GM23338 (cell line): ENCODE measurements around the gene APC. TPM values are rescaled to one million over a fixed set of nuclear protein-coding genes. Genes with fewer than 3 reads are reported as not detected.

Experiments
- CREB1 ChIP-seq: fragments of 250-450 bp; sonication (Bioruptor Pico); IDR thresholded peaks from 2 replicates; pipeline ENCODE4 v1.5.0; 2020; ENCODE audit warnings: low read depth, mild to moderate bottlenecking, moderate library complexity
- EZH2 ChIP-seq: fragments of 200-600 bp; sonication (generic); IDR thresholded peaks from one replicate; pipeline ENCODE4 v1.8.0; 2017; ENCODE audit warnings: antibody characterized with exemption, mild to moderate bottlenecking, low read depth; ENCODE audit not compliant: unreplicated experiment
- EZH2phosphoT487 ChIP-seq: fragments of 200-600 bp; sonication (generic); IDR thresholded peaks from one replicate; pipeline ENCODE4 v1.8.1; 2018; ENCODE audit warnings: antibody characterized with exemption; ENCODE audit not compliant: unreplicated experiment
- STAT1 ChIP-seq: IDR thresholded peaks from one replicate; pipeline ENCODE4 v1.6.1; 2016; ENCODE audit warnings: antibody characterized with exemption; ENCODE audit not compliant: unreplicated experiment
- ZNF114 ChIP-seq: fragments of 250-450 bp; sonication (Bioruptor Pico); IDR thresholded peaks from 2 replicates; pipeline ENCODE4 v1.5.0; 2020; ENCODE audit warnings: mild to moderate bottlenecking, moderate library complexity
- ZNF331 ChIP-seq: fragments of 250-450 bp; sonication (Bioruptor Pico); IDR thresholded peaks from 2 replicates; pipeline ENCODE4 v1.5.0; 2020; ENCODE audit warnings: low read depth, mild to moderate bottlenecking, moderate library complexity
- polyA plus RNA-seq: library from polyadenylated mRNA; unstranded; fragments of >200 nt; fragmentation: Nextera tagmentation; extraction: Ambion mirVana; gene quantifications from 2 replicates; pipeline ENCODE4 v1.2.1, GENCODE V29; 2016
- total RNA-seq: library from RNA; depleted of rRNA; stranded (reverse); fragments of >200 nt; shearing (Covaris generic); gene quantifications from 2 replicates; pipeline ENCODE4 v1.2.3, GENCODE V29; 2014
- TF ChIP-seq, protein P1 (sequence below): fragments of 250-450 bp; sonication (Bioruptor Pico); IDR thresholded peaks from 2 replicates; pipeline ENCODE4 v1.5.0; 2020; ENCODE audit warnings: mild to moderate bottlenecking, moderate library complexity
- TF ChIP-seq, protein P2 (sequence below): IDR thresholded peaks from one replicate; pipeline ENCODE4 v1.6.1; 2018; ENCODE audit warnings: antibody characterized with exemption; ENCODE audit not compliant: unreplicated experiment

APC gene
- total and polyA plus RNA-seq, 2 experiments from 2014 or later: 42.4 to 62.9 TPM

DNA sequence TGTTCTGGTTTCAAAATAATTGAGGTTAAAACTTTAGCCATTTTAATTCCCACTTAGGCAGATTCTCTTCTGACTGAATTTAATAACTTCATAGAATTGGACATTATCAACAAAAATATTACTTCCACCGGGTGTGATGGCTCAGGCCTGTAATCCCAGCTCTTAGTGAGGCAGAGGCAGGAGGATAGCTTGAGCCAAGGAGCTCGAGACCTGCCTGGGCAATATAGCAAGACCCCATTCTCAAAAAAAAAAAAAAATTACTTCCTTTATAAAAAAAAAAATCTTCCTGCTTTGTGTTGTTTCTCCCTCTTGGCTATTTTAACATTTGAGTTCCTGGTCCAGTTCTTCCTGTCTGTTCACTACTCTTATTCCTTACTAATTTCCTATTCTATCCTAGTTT lies 18.0 kb downstream of the APC start (continued):
- TF ChIP-seq, protein P1, sequence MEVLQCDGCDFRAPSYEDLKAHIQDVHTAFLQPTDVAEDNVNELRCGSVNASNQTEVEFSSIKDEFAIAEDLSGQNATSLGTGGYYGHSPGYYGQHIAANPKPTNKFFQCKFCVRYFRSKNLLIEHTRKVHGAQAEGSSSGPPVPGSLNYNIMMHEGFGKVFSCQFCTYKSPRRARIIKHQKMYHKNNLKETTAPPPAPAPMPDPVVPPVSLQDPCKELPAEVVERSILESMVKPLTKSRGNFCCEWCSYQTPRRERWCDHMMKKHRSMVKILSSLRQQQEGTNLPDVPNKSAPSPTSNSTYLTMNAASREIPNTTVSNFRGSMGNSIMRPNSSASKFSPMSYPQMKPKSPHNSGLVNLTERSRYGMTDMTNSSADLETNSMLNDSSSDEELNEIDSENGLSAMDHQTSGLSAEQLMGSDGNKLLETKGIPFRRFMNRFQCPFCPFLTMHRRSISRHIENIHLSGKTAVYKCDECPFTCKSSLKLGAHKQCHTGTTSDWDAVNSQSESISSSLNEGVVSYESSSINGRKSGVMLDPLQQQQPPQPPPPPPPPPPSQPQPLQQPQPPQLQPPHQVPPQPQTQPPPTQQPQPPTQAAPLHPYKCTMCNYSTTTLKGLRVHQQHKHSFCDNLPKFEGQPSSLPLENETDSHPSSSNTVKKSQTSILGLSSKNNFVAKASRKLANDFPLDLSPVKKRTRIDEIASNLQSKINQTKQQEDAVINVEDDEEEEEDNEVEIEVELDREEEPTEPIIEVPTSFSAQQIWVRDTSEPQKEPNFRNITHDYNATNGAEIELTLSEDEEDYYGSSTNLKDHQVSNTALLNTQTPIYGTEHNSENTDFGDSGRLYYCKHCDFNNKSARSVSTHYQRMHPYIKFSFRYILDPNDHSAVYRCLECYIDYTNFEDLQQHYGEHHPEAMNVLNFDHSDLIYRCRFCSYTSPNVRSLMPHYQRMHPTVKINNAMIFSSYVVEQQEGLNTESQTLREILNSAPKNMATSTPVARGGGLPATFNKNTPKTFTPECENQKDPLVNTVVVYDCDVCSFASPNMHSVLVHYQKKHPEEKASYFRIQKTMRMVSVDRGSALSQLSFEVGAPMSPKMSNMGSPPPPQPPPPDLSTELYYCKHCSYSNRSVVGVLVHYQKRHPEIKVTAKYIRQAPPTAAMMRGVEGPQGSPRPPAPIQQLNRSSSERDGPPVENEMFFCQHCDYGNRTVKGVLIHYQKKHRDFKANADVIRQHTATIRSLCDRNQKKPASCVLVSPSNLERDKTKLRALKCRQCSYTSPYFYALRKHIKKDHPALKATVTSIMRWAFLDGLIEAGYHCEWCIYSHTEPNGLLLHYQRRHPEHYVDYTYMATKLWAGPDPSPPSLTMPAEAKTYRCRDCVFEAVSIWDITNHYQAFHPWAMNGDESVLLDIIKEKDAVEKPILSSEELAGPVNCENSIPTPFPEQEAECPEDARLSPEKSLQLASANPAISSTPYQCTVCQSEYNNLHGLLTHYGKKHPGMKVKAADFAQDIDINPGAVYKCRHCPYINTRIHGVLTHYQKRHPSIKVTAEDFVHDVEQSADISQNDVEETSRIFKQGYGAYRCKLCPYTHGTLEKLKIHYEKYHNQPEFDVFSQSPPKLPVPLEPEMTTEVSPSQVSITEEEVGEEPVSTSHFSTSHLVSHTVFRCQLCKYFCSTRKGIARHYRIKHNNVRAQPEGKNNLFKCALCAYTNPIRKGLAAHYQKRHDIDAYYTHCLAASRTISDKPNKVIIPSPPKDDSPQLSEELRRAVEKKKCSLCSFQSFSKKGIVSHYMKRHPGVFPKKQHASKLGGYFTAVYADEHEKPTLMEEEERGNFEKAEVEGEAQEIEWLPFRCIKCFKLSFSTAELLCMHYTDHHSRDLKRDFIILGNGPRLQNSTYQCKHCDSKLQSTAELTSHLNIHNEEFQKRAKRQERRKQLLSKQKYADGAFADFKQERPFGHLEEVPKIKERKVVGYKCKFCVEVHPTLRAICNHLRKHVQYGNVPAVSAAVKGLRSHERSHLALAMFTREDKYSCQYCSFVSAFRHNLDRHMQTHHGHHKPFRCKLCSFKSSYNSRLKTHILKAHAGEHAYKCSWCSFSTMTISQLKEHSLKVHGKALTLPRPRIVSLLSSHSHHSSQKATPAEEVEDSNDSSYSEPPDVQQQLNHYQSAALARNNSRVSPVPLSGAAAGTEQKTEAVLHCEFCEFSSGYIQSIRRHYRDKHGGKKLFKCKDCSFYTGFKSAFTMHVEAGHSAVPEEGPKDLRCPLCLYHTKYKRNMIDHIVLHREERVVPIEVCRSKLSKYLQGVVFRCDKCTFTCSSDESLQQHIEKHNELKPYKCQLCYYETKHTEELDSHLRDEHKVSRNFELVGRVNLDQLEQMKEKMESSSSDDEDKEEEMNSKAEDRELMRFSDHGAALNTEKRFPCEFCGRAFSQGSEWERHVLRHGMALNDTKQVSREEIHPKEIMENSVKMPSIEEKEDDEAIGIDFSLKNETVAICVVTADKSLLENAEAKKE (CRISPR knock-in tag): no peak
- TF ChIP-seq EZH2 (no peak), EZH2phosphoT487 (no peak), STAT1 (no peak), ZNF331 (no peak), CREB1 (CRISPR knock-in tag) (no peak), ZNF114 (CRISPR knock-in tag) (no peak)
- TF ChIP-seq, protein P2, sequence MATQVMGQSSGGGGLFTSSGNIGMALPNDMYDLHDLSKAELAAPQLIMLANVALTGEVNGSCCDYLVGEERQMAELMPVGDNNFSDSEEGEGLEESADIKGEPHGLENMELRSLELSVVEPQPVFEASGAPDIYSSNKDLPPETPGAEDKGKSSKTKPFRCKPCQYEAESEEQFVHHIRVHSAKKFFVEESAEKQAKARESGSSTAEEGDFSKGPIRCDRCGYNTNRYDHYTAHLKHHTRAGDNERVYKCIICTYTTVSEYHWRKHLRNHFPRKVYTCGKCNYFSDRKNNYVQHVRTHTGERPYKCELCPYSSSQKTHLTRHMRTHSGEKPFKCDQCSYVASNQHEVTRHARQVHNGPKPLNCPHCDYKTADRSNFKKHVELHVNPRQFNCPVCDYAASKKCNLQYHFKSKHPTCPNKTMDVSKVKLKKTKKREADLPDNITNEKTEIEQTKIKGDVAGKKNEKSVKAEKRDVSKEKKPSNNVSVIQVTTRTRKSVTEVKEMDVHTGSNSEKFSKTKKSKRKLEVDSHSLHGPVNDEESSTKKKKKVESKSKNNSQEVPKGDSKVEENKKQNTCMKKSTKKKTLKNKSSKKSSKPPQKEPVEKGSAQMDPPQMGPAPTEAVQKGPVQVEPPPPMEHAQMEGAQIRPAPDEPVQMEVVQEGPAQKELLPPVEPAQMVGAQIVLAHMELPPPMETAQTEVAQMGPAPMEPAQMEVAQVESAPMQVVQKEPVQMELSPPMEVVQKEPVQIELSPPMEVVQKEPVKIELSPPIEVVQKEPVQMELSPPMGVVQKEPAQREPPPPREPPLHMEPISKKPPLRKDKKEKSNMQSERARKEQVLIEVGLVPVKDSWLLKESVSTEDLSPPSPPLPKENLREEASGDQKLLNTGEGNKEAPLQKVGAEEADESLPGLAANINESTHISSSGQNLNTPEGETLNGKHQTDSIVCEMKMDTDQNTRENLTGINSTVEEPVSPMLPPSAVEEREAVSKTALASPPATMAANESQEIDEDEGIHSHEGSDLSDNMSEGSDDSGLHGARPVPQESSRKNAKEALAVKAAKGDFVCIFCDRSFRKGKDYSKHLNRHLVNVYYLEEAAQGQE: no peak
